Smooth muscle cell (in vitro differentiated cells): ENCODE data around the gene UBA7. TPM values are rescaled to one million over a fixed set of nuclear protein-coding genes. Genes with fewer than 3 reads are reported as not detected.

Source experiments
- DNase-seq: peaks from one replicate; lab custom pipeline; 2025; ENCODE audit not compliant: unreplicated experiment; lab: John Stamatoyannopoulos, UW
- H2AFZ ChIP-seq: fragments of 200-600 bp; sonication (generic); 2 replicates; pipeline ENCODE4 v1.6.0; 2016; ENCODE audit warnings: antibody characterized with exemption, low read depth, mild to moderate bottlenecking
- H3F3A ChIP-seq: fragments of 200-600 bp; sonication (generic); 2 replicates; pipeline ENCODE4 v1.6.0; 2017; ENCODE audit warnings: antibody characterized with exemption, low read depth
- H3K27ac ChIP-seq: fragments of 200-600 bp; sonication (generic); 2 replicates; pipeline ENCODE4 v1.5.1; 2016; ENCODE audit warnings: low read depth, mild to moderate bottlenecking
- H3K27me3 ChIP-seq: fragments of 200-600 bp; sonication (generic); 2 replicates; pipeline ENCODE4 v1.6.1; 2016; ENCODE audit warnings: low read depth, mild to moderate bottlenecking
- H3K36me3 ChIP-seq: fragments of 200-600 bp; sonication (generic); 2 replicates; pipeline ENCODE4 v1.5.1; 2016; ENCODE audit warnings: low read depth
- H3K4me1 ChIP-seq: fragments of 200-600 bp; sonication (generic); 2 replicates; pipeline ENCODE4 v1.5.1; 2016; ENCODE audit warnings: low read depth
- H3K4me2 ChIP-seq: fragments of 200-600 bp; sonication (generic); 2 replicates; pipeline ENCODE4 v1.6.0; 2016; ENCODE audit warnings: mild to moderate bottlenecking
- H3K4me3 ChIP-seq: fragments of 200-600 bp; sonication (generic); 2 replicates; pipeline ENCODE4 v1.5.1; 2016; ENCODE audit warnings: mild to moderate bottlenecking
- H3K79me2 ChIP-seq: fragments of 200-600 bp; sonication (generic); 2 replicates; pipeline ENCODE4 v1.6.0; 2016; ENCODE audit warnings: low read depth, mild to moderate bottlenecking
- H3K9ac ChIP-seq: fragments of 200-600 bp; sonication (generic); 2 replicates; pipeline ENCODE4 v1.6.0; 2016; ENCODE audit warnings: low read depth
- H3K9me3 ChIP-seq: fragments of 200-600 bp; sonication (generic); replicated peaks from 2 replicates; pipeline ENCODE4 v1.5.1; 2016; ENCODE audit warnings: low read depth
- H4K20me1 ChIP-seq: fragments of 200-600 bp; sonication (generic); 2 replicates; pipeline ENCODE4 v1.6.0; 2016; ENCODE audit warnings: low read depth
- CTCF ChIP-seq: fragments of 200-600 bp; sonication (generic); IDR thresholded peaks from 2 replicates; pipeline ENCODE4 v1.5.1; 2017; ENCODE audit warnings: borderline replicate concordance, mild to moderate bottlenecking, antibody characterized with exemption; ENCODE audit not compliant: insufficient read depth, poor library complexity, severe bottlenecking
- WGBS: methylation state at CpG from one replicate; pipeline ENCODE4 v1.1.7; 2016; ENCODE audit warnings: low lambda C conversion rate; 5-methylcytosine and 5-hydroxymethylcytosine counted together
- polyA plus RNA-seq: library from polyadenylated mRNA; unstranded; fragments of >200 nt; fragmentation: Nextera tagmentation; extraction: Ambion mirVana; gene quantifications from 2 replicates; pipeline ENCODE4 v1.2.1, GENCODE V29; 2016
- total RNA-seq: library from RNA; depleted of rRNA; stranded (reverse); fragments of >200 nt; gene quantifications from 2 replicates; pipeline ENCODE4 v1.2.3, GENCODE V29; 2014

UBA7 gene
- total and polyA plus RNA-seq, 2 experiments from 2014 or later = 6.6 to 6.9 TPM

GRCh38 chr3:49791571-49791970, 22.2 kb downstream of the UBA7 start:
- no peaks in the 10 kb centered on the region for H3K9me3 ChIP-seq
- peaks cover 3% of the 10 kb centered on the region for H3F3A ChIP-seq
- no peak for TF ChIP-seq CTCF
- H3K4me3 ChIP-seq = no peak overlapping the region
- H3K36me3 ChIP-seq = no peaks in the 10 kb centered on the region
- peaks cover 3% of the 10 kb centered on the region for H3K4me1 ChIP-seq
- no peak overlapping the region for H3K4me2 ChIP-seq
- no peaks in the 10 kb centered on the region for H3K27me3 ChIP-seq
- 87% methylated on average over 4 of the region's 4 CpGs for WGBS
- H3K79me2 ChIP-seq = no peaks in the 10 kb centered on the region
- no peak overlapping the region for H3K9ac ChIP-seq
- no peak overlapping the region for H2AFZ ChIP-seq
- H4K20me1 ChIP-seq = no peaks in the 10 kb centered on the region
- no peak for DNase-seq
- no peak overlapping the region for H3K27ac ChIP-seq

GRCh38 chr3:49790626-49791411, 22.9 kb downstream of the UBA7 start:
- Histone ChIP-seq H3K9ac (no peak overlapping the region), H3F3A (peaks cover 3% of the 10 kb centered on the region), H3K4me3 (no peak overlapping the region), H4K20me1 (no peaks in the 10 kb centered on the region), H3K27me3 (no peaks in the 10 kb centered on the region), H3K27ac (no peak overlapping the region), H2AFZ (no peak overlapping the region), H3K79me2 (peaks cover 5% of the 10 kb centered on the region), H3K9me3 (no peaks in the 10 kb centered on the region), H3K4me2 (no peak overlapping the region), H3K4me1 (peaks cover 3% of the 10 kb centered on the region), H3K36me3 (no peaks in the 10 kb centered on the region)
- no peak for DNase-seq
- TF ChIP-seq CTCF = no peak
- WGBS = 50% methylated on average over 9 of the region's 9 CpGs

GRCh38 chr3:49788056-49788455, 25.7 kb downstream of the UBA7 start:
- H2AFZ ChIP-seq = no peak overlapping the region
- no peak overlapping the region for H3K9ac ChIP-seq
- WGBS = 96% methylated on average over 2 of the region's 2 CpGs
- H3K36me3 ChIP-seq = no peaks in the 10 kb centered on the region
- peaks cover 14% of the 10 kb centered on the region for H3K4me1 ChIP-seq
- DNase-seq = no peak
- H3K79me2 ChIP-seq = peaks cover 32% of the 10 kb centered on the region
- no peak overlapping the region for H3K4me3 ChIP-seq
- H3K9me3 ChIP-seq = no peaks in the 10 kb centered on the region
- peaks cover 4% of the 10 kb centered on the region for H4K20me1 ChIP-seq
- no peaks in the 10 kb centered on the region for H3K27me3 ChIP-seq
- peaks cover 3% of the 10 kb centered on the region for H3F3A ChIP-seq
- H3K4me2 ChIP-seq = no peak overlapping the region
- no peak overlapping the region for H3K27ac ChIP-seq
- no peak for TF ChIP-seq CTCF

- peaks cover 14% of the 10 kb centered on the region for H3K4me1 ChIP-seq
- no peak overlapping the region for H3K4me3 ChIP-seq
- 97% methylated on average over 5 of the region's 5 CpGs for WGBS
- H3K79me2 ChIP-seq = peaks cover 37% of the 10 kb centered on the region
- no peaks in the 10 kb centered on the region for H3K27me3 ChIP-seq
- H3K9me3 ChIP-seq = no peaks in the 10 kb centered on the region
- no peaks in the 10 kb centered on the region for H3K36me3 ChIP-seq
- H3K27ac ChIP-seq = no peak overlapping the region
- no peak overlapping the region for H3K9ac ChIP-seq
- no peak for TF ChIP-seq CTCF
- H3F3A ChIP-seq = peaks cover 3% of the 10 kb centered on the region
- no peak for DNase-seq
- H3K4me2 ChIP-seq = no peak overlapping the region
- peaks cover 8% of the 10 kb centered on the region for H4K20me1 ChIP-seq
- H2AFZ ChIP-seq = no peak overlapping the region
These were observed 26.2 kb downstream of the UBA7 start for GRCh38 chr3:49787536-49787935.
